SH-SY5Y (cell line): ENCODE measurements around the gene STON2.

Source experiments
- GATA2 ChIP-seq: IDR thresholded peaks from 2 replicates; pipeline ENCODE4 v1.6.1; 2011; ENCODE audit warnings: mild to moderate bottlenecking, low read depth, low read length
- GATA3 ChIP-seq: IDR thresholded peaks from 2 replicates; pipeline ENCODE4 v1.6.1; 2011; ENCODE audit warnings: low read depth, mild to moderate bottlenecking, low read length, moderate library complexity

- TF ChIP-seq GATA3 (no peak), GATA2 (no peak)
Measured at GRCh38 chr14:81234278-81234677, 165.8 kb downstream of the STON2 start.
